ENCODE measurements around the gene NYAP1. TPM values are rescaled to one million over a fixed set of nuclear protein-coding genes. Genes with fewer than 3 reads are reported as not detected.
"Not testable (repeated sequence)": the region's sequence is repeated elsewhere in the genome, so short reads cannot be mapped to it uniquely, and the experiment has no call there.

The NYAP1 gene
- 1.6 TPM for polyA plus RNA-seq (ENCODE audit: insufficient read length)
- long read RNA-seq, donor 1, result 0 reads
- long read RNA-seq, donor 2, result 0 reads
- long read RNA-seq, donor 3, result 0 reads
- long read RNA-seq, donor 4, result 0 reads
- long read RNA-seq, donor 5, result 0 reads
- long read RNA-seq, donor 6, result 0 reads
- long read RNA-seq, donor 7, partial matches to known transcripts, result 0 of 1 reads
- long read RNA-seq, donor 7, other reads (novel, unspliced or antisense), result 0 of 1 reads
- long read RNA-seq, donor 8, result 0 reads

GRCh38 chr7:100483722-100484672 lies at the start of gene NYAP1:
Gene NYAP1, plus strand, starts transcription at chr7:100483927. Its CDS starts 1,385 bp downstream, at chr7:100485312.
- DNase-seq, result peak; percentile 63

GRCh38 chr7:100434297-100435144 lies 49.2 kb upstream of the NYAP1 start:
- DNase-seq, result no peak

- DNase-seq, result no peak
These were observed 48.1 kb upstream of the NYAP1 start for GRCh38 chr7:100435401-100436304.

- no peak for DNase-seq
These were observed 46.3 kb upstream of the NYAP1 start for GRCh38 chr7:100437150-100438100.

- no peak for DNase-seq
These were observed 45.6 kb upstream of the NYAP1 start for GRCh38 chr7:100438172-100438571.

- not testable (repeated sequence) for DNase-seq
These were observed 45.0 kb upstream of the NYAP1 start for GRCh38 chr7:100438731-100439130.

- not testable (repeated sequence) for DNase-seq
These were observed 44.5 kb upstream of the NYAP1 start for GRCh38 chr7:100439244-100439643.

GRCh38 chr7:100441641-100442535 lies 41.8 kb upstream of the NYAP1 start:
- DNase-seq, result no peak

- no peak for DNase-seq
These were observed 40.5 kb upstream of the NYAP1 start for GRCh38 chr7:100443096-100443840.

- no peak for DNase-seq
These were observed 39.1 kb upstream of the NYAP1 start for GRCh38 chr7:100444311-100445278.

GRCh38 chr7:100446040-100446439 lies 37.7 kb upstream of the NYAP1 start:
- DNase-seq, result no peak

GRCh38 chr7:100447363-100447762 lies 36.4 kb upstream of the NYAP1 start:
- DNase-seq, result not testable (repeated sequence)

- DNase-seq, result no peak
These were observed 34.4 kb upstream of the NYAP1 start for GRCh38 chr7:100449190-100449795.

GRCh38 chr7:100452513-100452912 lies 31.2 kb upstream of the NYAP1 start:
- no peak for DNase-seq

GRCh38 chr7:100453854-100454253 lies 29.9 kb upstream of the NYAP1 start:
- not testable (repeated sequence) for DNase-seq

- DNase-seq, result no peak
These were observed 28.5 kb upstream of the NYAP1 start for GRCh38 chr7:100455206-100455605.
